ENCODE measurements around the gene FGD5. TPM values are rescaled to one million over a fixed set of nuclear protein-coding genes. Genes with fewer than 3 reads are reported as not detected.

FGD5 gene
- total and polyA plus RNA-seq, 2 donors from 2014 or later, result 18.7 to 40.1 TPM

DNA sequence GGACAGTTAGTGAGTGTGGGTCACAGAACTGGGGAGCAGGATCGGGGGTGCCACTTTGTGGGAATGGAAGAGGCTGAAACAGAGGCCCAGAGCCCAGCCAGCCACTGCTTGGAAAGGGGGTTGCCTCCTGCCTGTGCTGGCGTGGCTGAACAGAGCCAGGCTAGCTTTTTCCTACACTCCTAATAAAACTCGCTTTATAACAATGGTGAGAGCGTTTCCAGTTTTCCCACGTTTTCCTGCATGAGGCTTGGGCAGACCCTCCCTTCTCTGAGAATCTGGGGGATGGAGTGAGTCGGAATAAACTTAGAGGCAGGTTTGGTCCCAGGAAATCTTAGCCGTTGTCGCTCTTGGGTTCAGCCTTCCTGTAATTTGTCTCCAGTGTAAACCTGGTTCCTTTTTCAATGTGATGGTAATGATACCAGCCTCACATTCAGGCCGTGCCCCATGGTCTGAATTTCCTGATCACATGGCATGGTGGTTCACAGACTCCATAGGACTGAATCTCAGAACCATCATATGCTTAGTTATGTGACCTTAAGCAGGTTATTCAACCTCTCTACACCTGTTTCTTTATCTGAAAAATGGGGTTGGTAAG lies 6.5 kb upstream of the FGD5 start:
- Histone ChIP-seq H3K27ac (ENCODE audit: low read depth in 2 of 2, low read length in 2 of 2) (peak overlapping the region in 1 of 2 donors; percentile 39), H3K27me3 (ENCODE audit: control insufficient read depth, insufficient read depth, low read length) (peaks cover 5% of the 10 kb centered on the region), H3K9me3 (ENCODE audit: control insufficient read depth in 2 of 3, insufficient read depth in 1 of 3, low read length in 3 of 3) (no peaks in the 10 kb centered on the region), H3K4me3 (ENCODE audit: low read length in 3 of 3) (peak overlapping the region; percentile 37 to 80 (median 71)), H3K36me3 (ENCODE audit: control insufficient read depth in 2 of 3, insufficient read depth in 3 of 3, low read length in 3 of 3) (no peaks in the 10 kb centered on the region), H3K9ac (ENCODE audit: low read length in 3 of 3) (no peak overlapping the region), H3K4me1 (ENCODE audit: control insufficient read depth in 2 of 3, insufficient read depth in 2 of 3, low read depth in 1 of 3, low read length in 3 of 3) (peaks cover 0 to 13% (median 7%) of the 10 kb centered on the region in 3 donors)
- intact Hi-C loops (cut with DNase I), result no loop called here
- no peak for DNase-seq
- FAIRE-seq, result no peak
- TF ChIP-seq, protein P1, sequence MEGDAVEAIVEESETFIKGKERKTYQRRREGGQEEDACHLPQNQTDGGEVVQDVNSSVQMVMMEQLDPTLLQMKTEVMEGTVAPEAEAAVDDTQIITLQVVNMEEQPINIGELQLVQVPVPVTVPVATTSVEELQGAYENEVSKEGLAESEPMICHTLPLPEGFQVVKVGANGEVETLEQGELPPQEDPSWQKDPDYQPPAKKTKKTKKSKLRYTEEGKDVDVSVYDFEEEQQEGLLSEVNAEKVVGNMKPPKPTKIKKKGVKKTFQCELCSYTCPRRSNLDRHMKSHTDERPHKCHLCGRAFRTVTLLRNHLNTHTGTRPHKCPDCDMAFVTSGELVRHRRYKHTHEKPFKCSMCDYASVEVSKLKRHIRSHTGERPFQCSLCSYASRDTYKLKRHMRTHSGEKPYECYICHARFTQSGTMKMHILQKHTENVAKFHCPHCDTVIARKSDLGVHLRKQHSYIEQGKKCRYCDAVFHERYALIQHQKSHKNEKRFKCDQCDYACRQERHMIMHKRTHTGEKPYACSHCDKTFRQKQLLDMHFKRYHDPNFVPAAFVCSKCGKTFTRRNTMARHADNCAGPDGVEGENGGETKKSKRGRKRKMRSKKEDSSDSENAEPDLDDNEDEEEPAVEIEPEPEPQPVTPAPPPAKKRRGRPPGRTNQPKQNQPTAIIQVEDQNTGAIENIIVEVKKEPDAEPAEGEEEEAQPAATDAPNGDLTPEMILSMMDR (IDR thresholded peaks at IDR 0.05; ENCODE audit: borderline replicate concordance, extremely low read depth, insufficient read depth), result no peak

DNA sequence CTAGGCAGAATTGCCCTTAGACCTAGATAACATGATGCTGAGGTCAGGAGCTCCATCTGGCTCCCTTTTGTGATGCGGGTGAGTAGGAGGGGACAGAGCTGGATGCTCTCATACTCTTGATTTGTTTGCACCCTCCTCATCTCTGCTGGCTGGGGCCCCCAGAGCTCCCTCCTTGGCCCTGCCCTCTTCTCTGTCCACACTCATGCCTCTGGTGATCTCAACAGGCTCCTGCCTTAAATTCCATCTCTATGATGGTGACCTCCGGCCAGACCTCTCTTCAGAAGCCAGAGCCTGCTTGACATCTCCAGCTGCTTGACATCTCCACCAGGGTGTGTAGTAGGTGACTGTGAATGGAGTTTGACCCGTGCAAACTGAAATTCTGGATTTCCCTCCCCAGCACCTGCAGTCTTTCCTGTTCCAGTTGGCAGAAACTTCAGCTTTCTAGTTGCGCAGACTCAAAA lies 4.3 kb upstream of the FGD5 start:
- no peak for DNase-seq
- H3K36me3 ChIP-seq (ENCODE audit: control insufficient read depth in 2 of 3, insufficient read depth in 3 of 3, low read length in 3 of 3), result no peaks in the 10 kb centered on the region
- intact Hi-C loops (cut with DNase I), result no loop called here
- no peak overlapping the region for H3K27ac ChIP-seq (ENCODE audit: low read depth in 2 of 2, low read length in 2 of 2)
- peaks cover 0 to 10% (median 7%) of the 10 kb centered on the region in 3 donors for H3K4me1 ChIP-seq (ENCODE audit: control insufficient read depth in 2 of 3, insufficient read depth in 2 of 3, low read depth in 1 of 3, low read length in 3 of 3)
- H3K27me3 ChIP-seq (ENCODE audit: control insufficient read depth, insufficient read depth, low read length), result peaks cover 2% of the 10 kb centered on the region
- no peaks in the 10 kb centered on the region for H3K9me3 ChIP-seq (ENCODE audit: control insufficient read depth in 2 of 3, insufficient read depth in 1 of 3, low read length in 3 of 3)
- H3K4me3 ChIP-seq (ENCODE audit: low read length in 3 of 3), result no peak overlapping the region
- TF ChIP-seq, protein P1 (IDR thresholded peaks at IDR 0.05; ENCODE audit: borderline replicate concordance, extremely low read depth, insufficient read depth), result no peak
- FAIRE-seq, result no peak
- H3K9ac ChIP-seq (ENCODE audit: low read length in 3 of 3), result no peak overlapping the region

DNA sequence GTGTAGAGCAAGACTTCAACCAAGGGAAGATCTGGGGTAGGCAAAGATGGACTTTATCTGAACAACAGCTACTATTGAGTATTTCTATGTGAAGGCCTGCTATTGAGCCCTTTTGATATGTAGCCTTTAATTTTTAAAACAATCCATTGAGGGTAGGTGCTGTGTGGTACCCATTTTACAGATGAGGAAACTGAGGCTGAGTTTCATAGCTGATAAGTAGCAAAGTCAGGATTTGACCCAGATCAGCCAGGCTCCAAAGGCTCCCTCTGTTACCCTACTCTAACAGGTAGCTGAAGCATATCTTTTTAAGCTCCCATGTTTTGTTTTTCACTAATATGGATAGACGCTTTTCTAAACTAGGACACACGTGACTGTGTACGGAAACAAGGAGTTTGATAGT lies 2.4 kb upstream of the FGD5 start:
- no peaks in the 10 kb centered on the region for H3K27me3 ChIP-seq (ENCODE audit: control insufficient read depth, insufficient read depth, low read length)
- no peak overlapping the region for H3K27ac ChIP-seq (ENCODE audit: low read depth in 2 of 2, low read length in 2 of 2)
- no peaks in the 10 kb centered on the region for H3K9me3 ChIP-seq (ENCODE audit: control insufficient read depth in 2 of 3, insufficient read depth in 1 of 3, low read length in 3 of 3)
- no peak overlapping the region for H3K4me3 ChIP-seq (ENCODE audit: low read length in 3 of 3)
- DNase-seq (no peak), FAIRE-seq (no peak)
- intact Hi-C loops (cut with DNase I), result no loop called here
- peaks cover 0 to 5% (median 2%) of the 10 kb centered on the region in 3 donors for H3K4me1 ChIP-seq (ENCODE audit: control insufficient read depth in 2 of 3, insufficient read depth in 2 of 3, low read depth in 1 of 3, low read length in 3 of 3)
- H3K9ac ChIP-seq (ENCODE audit: low read length in 3 of 3), result no peak overlapping the region
- no peaks in the 10 kb centered on the region for H3K36me3 ChIP-seq (ENCODE audit: control insufficient read depth in 2 of 3, insufficient read depth in 3 of 3, low read length in 3 of 3)
- TF ChIP-seq, protein P1 (IDR thresholded peaks at IDR 0.05; ENCODE audit: borderline replicate concordance, extremely low read depth, insufficient read depth), result no peak

All from kidney (tissue), 14 donors.